GM23338 (cell line): ENCODE results near the gene OPALIN. TPM values are rescaled to one million over a fixed set of nuclear protein-coding genes. Genes with fewer than 3 reads are reported as not detected.

Experiments
- ATAC-seq: fragments of 200-7000 bp; cut with Tn5 transposase; 3 replicates; pipeline ENCODE4 v1.9.1; 2020
- DNase-seq: peaks from one replicate; pipeline ENCODE4 v3.0.0-alpha.2; 2015; ENCODE audit warnings: low spot score
- H2AFZ ChIP-seq: fragments of 200-600 bp; sonication (generic); 2 replicates; pipeline ENCODE4 v1.8.0; 2016; ENCODE audit warnings: antibody characterized with exemption, mild to moderate bottlenecking, moderate library complexity
- H3F3A ChIP-seq: fragments of 200-600 bp; sonication (generic); replicated peaks from 2 replicates; pipeline ENCODE4 v1.8.0; 2017; ENCODE audit warnings: antibody characterized with exemption, mixed run types, low read depth
- H3K27ac ChIP-seq: fragments of 200-600 bp; sonication (generic); 2 replicates; pipeline ENCODE4 v1.6.1; 2016; ENCODE audit warnings: low read depth
- H3K27me3 ChIP-seq: fragments of 200-600 bp; sonication (generic); 2 replicates; pipeline ENCODE4 v1.8.0; 2016; ENCODE audit warnings: mild to moderate bottlenecking, mixed run types, moderate library complexity; ENCODE audit not compliant: insufficient read depth
- H3K36me3 ChIP-seq: fragments of 200-600 bp; sonication (generic); 2 replicates; pipeline ENCODE4 v1.8.0; 2016; ENCODE audit warnings: mild to moderate bottlenecking; ENCODE audit not compliant: insufficient read depth
- H3K4me1 ChIP-seq: fragments of 200-600 bp; sonication (generic); 2 replicates; pipeline ENCODE4 v1.8.0; 2016; ENCODE audit warnings: mild to moderate bottlenecking, moderate library complexity; ENCODE audit not compliant: insufficient read depth
- H3K4me2 ChIP-seq: fragments of 200-600 bp; sonication (generic); 2 replicates; pipeline ENCODE4 v1.7.1; 2017; ENCODE audit warnings: mixed run types
- H3K4me3 ChIP-seq: fragments of 200-600 bp; sonication (generic); 2 replicates; pipeline ENCODE4 v1.6.1; 2016; ENCODE audit warnings: mixed run types
- H3K79me2 ChIP-seq: fragments of 200-600 bp; sonication (generic); replicated peaks from 2 replicates; pipeline ENCODE4 v1.8.0; 2017; ENCODE audit warnings: mild to moderate bottlenecking; ENCODE audit not compliant: insufficient read depth
- H3K9me2 ChIP-seq: fragments of 200-600 bp; sonication (generic); 2 replicates; pipeline ENCODE4 v1.8.0; 2017; ENCODE audit not compliant: insufficient read depth
- H4K20me1 ChIP-seq: fragments of 200-600 bp; sonication (generic); replicated peaks from 2 replicates; pipeline ENCODE4 v1.8.0; 2017; ENCODE audit warnings: mild to moderate bottlenecking; ENCODE audit not compliant: insufficient read depth
- H3K27ac Mint-ChIP-seq: 2 replicates; pipeline ENCODE4 v1.8.0; 2020; ENCODE audit warnings: inconsistent platforms, mild to moderate bottlenecking, moderate library complexity, mixed read lengths
- H3K27me3 Mint-ChIP-seq: 3 replicates; pipeline ENCODE4 v1.8.0; 2022; ENCODE audit warnings: low read depth, mild to moderate bottlenecking, moderate library complexity, mixed read lengths, inconsistent platforms; ENCODE audit not compliant: insufficient read depth, poor library complexity
- H3K36me3 Mint-ChIP-seq: 3 replicates; pipeline ENCODE4 v1.8.0; 2021; ENCODE audit warnings: low read depth, mild to moderate bottlenecking, inconsistent platforms, moderate library complexity, mixed read lengths
- H3K4me1 Mint-ChIP-seq: 3 replicates; pipeline ENCODE4 v1.8.0; 2020; ENCODE audit warnings: mild to moderate bottlenecking, inconsistent platforms, mixed read lengths
- H3K4me3 Mint-ChIP-seq: 3 replicates; pipeline ENCODE4 v1.8.0; 2021; ENCODE audit warnings: moderate library complexity, mild to moderate bottlenecking, inconsistent platforms, mixed read lengths
- H3K9me3 Mint-ChIP-seq: 3 replicates; pipeline ENCODE4 v1.8.0; 2020; ENCODE audit warnings: moderate library complexity, mild to moderate bottlenecking, inconsistent platforms, mixed read lengths
- CREB1 ChIP-seq: fragments of 250-450 bp; sonication (Bioruptor Pico); IDR thresholded peaks from 2 replicates; pipeline ENCODE4 v1.5.0; 2020; ENCODE audit warnings: low read depth, mild to moderate bottlenecking, moderate library complexity
- polyA plus RNA-seq: library from polyadenylated mRNA; unstranded; fragments of >200 nt; fragmentation: Nextera tagmentation; extraction: Ambion mirVana; gene quantifications from 2 replicates; pipeline ENCODE4 v1.2.1, GENCODE V29; 2016
- total RNA-seq: library from RNA; depleted of rRNA; stranded (reverse); fragments of >200 nt; shearing (Covaris generic); gene quantifications from 2 replicates; pipeline ENCODE4 v1.2.3, GENCODE V29; 2014
- TF ChIP-seq, protein P1 (sequence below): IDR thresholded peaks from one replicate; pipeline ENCODE4 v1.6.1; 2018; ENCODE audit warnings: antibody characterized with exemption; ENCODE audit not compliant: unreplicated experiment
- TF ChIP-seq, protein P2 (sequence below): fragments of 250-450 bp; sonication (Bioruptor Pico); IDR thresholded peaks from 2 replicates; pipeline ENCODE4 v1.5.0; 2020; ENCODE audit warnings: mild to moderate bottlenecking, moderate library complexity

Gene OPALIN
- total and polyA plus RNA-seq, 2 experiments from 2014 or later = not detected

DNA sequence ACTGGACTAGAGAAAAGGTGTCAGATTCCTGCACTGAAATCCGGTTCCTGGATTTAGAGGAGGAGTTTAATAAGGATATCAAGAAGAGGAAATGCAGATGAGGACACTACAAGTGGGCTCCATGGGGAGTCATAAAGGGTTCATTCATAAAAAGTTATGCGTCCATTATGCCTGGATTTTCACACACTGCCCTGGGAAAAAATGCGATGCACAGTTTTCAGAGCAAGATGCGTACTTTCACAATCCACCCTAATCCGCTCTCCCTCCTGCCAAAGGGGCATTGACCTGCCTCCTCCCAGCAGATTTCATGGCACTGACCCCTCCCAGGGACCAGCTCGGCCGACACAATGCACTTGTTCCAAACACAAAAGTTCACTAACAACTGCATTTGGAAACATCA, 42.2 kb upstream of the OPALIN start:
- no peak overlapping the region for H3K4me3 Mint-ChIP-seq
- H3K36me3 Mint-ChIP-seq = no peaks in the 10 kb centered on the region
- no peak overlapping the region for H3K27ac Mint-ChIP-seq
- no peak for ATAC-seq
- Histone ChIP-seq H3K27me3 (no peaks in the 10 kb centered on the region), H3K9me2 (no peaks in the 10 kb centered on the region), H3K36me3 (no peaks in the 10 kb centered on the region), H3F3A (no peaks in the 10 kb centered on the region), H3K4me2 (no peak overlapping the region), H3K4me3 (no peak overlapping the region), H2AFZ (no peak overlapping the region), H3K4me1 (peaks cover 19% of the 10 kb centered on the region), H3K79me2 (no peaks in the 10 kb centered on the region), H3K27ac (no peak overlapping the region), H4K20me1 (no peaks in the 10 kb centered on the region)
- no peak for DNase-seq
- no peak for TF ChIP-seq CREB1 (CRISPR knock-in tag)
- TF ChIP-seq, protein P1, sequence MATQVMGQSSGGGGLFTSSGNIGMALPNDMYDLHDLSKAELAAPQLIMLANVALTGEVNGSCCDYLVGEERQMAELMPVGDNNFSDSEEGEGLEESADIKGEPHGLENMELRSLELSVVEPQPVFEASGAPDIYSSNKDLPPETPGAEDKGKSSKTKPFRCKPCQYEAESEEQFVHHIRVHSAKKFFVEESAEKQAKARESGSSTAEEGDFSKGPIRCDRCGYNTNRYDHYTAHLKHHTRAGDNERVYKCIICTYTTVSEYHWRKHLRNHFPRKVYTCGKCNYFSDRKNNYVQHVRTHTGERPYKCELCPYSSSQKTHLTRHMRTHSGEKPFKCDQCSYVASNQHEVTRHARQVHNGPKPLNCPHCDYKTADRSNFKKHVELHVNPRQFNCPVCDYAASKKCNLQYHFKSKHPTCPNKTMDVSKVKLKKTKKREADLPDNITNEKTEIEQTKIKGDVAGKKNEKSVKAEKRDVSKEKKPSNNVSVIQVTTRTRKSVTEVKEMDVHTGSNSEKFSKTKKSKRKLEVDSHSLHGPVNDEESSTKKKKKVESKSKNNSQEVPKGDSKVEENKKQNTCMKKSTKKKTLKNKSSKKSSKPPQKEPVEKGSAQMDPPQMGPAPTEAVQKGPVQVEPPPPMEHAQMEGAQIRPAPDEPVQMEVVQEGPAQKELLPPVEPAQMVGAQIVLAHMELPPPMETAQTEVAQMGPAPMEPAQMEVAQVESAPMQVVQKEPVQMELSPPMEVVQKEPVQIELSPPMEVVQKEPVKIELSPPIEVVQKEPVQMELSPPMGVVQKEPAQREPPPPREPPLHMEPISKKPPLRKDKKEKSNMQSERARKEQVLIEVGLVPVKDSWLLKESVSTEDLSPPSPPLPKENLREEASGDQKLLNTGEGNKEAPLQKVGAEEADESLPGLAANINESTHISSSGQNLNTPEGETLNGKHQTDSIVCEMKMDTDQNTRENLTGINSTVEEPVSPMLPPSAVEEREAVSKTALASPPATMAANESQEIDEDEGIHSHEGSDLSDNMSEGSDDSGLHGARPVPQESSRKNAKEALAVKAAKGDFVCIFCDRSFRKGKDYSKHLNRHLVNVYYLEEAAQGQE = no peak
- TF ChIP-seq, protein P2, sequence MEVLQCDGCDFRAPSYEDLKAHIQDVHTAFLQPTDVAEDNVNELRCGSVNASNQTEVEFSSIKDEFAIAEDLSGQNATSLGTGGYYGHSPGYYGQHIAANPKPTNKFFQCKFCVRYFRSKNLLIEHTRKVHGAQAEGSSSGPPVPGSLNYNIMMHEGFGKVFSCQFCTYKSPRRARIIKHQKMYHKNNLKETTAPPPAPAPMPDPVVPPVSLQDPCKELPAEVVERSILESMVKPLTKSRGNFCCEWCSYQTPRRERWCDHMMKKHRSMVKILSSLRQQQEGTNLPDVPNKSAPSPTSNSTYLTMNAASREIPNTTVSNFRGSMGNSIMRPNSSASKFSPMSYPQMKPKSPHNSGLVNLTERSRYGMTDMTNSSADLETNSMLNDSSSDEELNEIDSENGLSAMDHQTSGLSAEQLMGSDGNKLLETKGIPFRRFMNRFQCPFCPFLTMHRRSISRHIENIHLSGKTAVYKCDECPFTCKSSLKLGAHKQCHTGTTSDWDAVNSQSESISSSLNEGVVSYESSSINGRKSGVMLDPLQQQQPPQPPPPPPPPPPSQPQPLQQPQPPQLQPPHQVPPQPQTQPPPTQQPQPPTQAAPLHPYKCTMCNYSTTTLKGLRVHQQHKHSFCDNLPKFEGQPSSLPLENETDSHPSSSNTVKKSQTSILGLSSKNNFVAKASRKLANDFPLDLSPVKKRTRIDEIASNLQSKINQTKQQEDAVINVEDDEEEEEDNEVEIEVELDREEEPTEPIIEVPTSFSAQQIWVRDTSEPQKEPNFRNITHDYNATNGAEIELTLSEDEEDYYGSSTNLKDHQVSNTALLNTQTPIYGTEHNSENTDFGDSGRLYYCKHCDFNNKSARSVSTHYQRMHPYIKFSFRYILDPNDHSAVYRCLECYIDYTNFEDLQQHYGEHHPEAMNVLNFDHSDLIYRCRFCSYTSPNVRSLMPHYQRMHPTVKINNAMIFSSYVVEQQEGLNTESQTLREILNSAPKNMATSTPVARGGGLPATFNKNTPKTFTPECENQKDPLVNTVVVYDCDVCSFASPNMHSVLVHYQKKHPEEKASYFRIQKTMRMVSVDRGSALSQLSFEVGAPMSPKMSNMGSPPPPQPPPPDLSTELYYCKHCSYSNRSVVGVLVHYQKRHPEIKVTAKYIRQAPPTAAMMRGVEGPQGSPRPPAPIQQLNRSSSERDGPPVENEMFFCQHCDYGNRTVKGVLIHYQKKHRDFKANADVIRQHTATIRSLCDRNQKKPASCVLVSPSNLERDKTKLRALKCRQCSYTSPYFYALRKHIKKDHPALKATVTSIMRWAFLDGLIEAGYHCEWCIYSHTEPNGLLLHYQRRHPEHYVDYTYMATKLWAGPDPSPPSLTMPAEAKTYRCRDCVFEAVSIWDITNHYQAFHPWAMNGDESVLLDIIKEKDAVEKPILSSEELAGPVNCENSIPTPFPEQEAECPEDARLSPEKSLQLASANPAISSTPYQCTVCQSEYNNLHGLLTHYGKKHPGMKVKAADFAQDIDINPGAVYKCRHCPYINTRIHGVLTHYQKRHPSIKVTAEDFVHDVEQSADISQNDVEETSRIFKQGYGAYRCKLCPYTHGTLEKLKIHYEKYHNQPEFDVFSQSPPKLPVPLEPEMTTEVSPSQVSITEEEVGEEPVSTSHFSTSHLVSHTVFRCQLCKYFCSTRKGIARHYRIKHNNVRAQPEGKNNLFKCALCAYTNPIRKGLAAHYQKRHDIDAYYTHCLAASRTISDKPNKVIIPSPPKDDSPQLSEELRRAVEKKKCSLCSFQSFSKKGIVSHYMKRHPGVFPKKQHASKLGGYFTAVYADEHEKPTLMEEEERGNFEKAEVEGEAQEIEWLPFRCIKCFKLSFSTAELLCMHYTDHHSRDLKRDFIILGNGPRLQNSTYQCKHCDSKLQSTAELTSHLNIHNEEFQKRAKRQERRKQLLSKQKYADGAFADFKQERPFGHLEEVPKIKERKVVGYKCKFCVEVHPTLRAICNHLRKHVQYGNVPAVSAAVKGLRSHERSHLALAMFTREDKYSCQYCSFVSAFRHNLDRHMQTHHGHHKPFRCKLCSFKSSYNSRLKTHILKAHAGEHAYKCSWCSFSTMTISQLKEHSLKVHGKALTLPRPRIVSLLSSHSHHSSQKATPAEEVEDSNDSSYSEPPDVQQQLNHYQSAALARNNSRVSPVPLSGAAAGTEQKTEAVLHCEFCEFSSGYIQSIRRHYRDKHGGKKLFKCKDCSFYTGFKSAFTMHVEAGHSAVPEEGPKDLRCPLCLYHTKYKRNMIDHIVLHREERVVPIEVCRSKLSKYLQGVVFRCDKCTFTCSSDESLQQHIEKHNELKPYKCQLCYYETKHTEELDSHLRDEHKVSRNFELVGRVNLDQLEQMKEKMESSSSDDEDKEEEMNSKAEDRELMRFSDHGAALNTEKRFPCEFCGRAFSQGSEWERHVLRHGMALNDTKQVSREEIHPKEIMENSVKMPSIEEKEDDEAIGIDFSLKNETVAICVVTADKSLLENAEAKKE = no peak
- peaks cover 29% of the 10 kb centered on the region for H3K4me1 Mint-ChIP-seq
- H3K27me3 Mint-ChIP-seq = peaks cover 5% of the 10 kb centered on the region
- no peaks in the 10 kb centered on the region for H3K9me3 Mint-ChIP-seq
